ENCODE data around the gene ASPN. TPM values are rescaled to one million over a fixed set of nuclear protein-coding genes. Genes with fewer than 3 reads are reported as not detected.
A peak's percentile ranks its signal among the peaks of the same experiment; 100 is the strongest.

The ASPN gene
- total RNA-seq, 4 donors from 2014 or later = 1.5 to 102 (median 3.9) TPM

GRCh38 chr9:92514635-92515034 is 32.3 kb upstream of the ASPN start:
- H3K36me3 ChIP-seq = no peaks in the 10 kb centered on the region
- peaks cover 0 to 18% (median 13%) of the 10 kb centered on the region in 4 donors for H3K4me1 ChIP-seq
- in situ Hi-C loops (cut with MboI; ENCODE audit: low pct_ligation_motif_present in 1 of 4, low pct_unique_long_range_greater_than_20kb in 1 of 4, low sequenced_read_pairs in 3 of 4) = no loop called here
- WGBS, 2 donors (ENCODE audit: low coverage in 1 of 2) = 88 to 95% methylated on average over 3 to 10 of the region's 10 CpGs
- DNase-seq = no peak
- H3K4me3 ChIP-seq = no peak overlapping the region
- H3K9me3 ChIP-seq = no peaks in the 10 kb centered on the region
- no peaks in the 10 kb centered on the region for H3K27me3 ChIP-seq
- H3K27ac ChIP-seq = no peak overlapping the region
- TF ChIP-seq POLR2A (IDR thresholded peaks at IDR 0.05) = no peak
- TF ChIP-seq EP300 (IDR thresholded peaks at IDR 0.05; ENCODE audit: low read depth) = no peak
- no peak for TF ChIP-seq POLR2AphosphoS5 (IDR thresholded peaks at IDR 0.05)
- intact Hi-C loops (cut with DNase I; ENCODE audit: low total_unique reads) = no loop called here

GRCh38 chr9:92513349-92513748 is 31.0 kb upstream of the ASPN start:
- H3K9me3 ChIP-seq = no peaks in the 10 kb centered on the region
- no peak overlapping the region for H3K27ac ChIP-seq
- H3K27me3 ChIP-seq = no peaks in the 10 kb centered on the region
- H3K4me1 ChIP-seq = peaks cover 1 to 19% (median 13%) of the 10 kb centered on the region in 4 donors
- WGBS, 2 donors (ENCODE audit: low coverage in 1 of 2) = 72% methylated on average over 3 of the region's 3 CpGs; no CpG with 5 or more reads in 1 of the 2 donors
- in situ Hi-C loops (cut with MboI; ENCODE audit: low pct_ligation_motif_present in 1 of 4, low pct_unique_long_range_greater_than_20kb in 1 of 4, low sequenced_read_pairs in 3 of 4) = no loop called here
- H3K4me3 ChIP-seq = no peak overlapping the region
- TF ChIP-seq, protein P1, sequence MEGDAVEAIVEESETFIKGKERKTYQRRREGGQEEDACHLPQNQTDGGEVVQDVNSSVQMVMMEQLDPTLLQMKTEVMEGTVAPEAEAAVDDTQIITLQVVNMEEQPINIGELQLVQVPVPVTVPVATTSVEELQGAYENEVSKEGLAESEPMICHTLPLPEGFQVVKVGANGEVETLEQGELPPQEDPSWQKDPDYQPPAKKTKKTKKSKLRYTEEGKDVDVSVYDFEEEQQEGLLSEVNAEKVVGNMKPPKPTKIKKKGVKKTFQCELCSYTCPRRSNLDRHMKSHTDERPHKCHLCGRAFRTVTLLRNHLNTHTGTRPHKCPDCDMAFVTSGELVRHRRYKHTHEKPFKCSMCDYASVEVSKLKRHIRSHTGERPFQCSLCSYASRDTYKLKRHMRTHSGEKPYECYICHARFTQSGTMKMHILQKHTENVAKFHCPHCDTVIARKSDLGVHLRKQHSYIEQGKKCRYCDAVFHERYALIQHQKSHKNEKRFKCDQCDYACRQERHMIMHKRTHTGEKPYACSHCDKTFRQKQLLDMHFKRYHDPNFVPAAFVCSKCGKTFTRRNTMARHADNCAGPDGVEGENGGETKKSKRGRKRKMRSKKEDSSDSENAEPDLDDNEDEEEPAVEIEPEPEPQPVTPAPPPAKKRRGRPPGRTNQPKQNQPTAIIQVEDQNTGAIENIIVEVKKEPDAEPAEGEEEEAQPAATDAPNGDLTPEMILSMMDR (IDR thresholded peaks at IDR 0.05) = no peak
- TF ChIP-seq EP300 (IDR thresholded peaks at IDR 0.05; ENCODE audit: low read depth) (no peak), POLR2A (IDR thresholded peaks at IDR 0.05) (no peak), POLR2AphosphoS5 (IDR thresholded peaks at IDR 0.05) (no peak)
- intact Hi-C loops (cut with DNase I; ENCODE audit: low total_unique reads) = no loop called here
- no peak for DNase-seq
- no peaks in the 10 kb centered on the region for H3K36me3 ChIP-seq

GRCh38 chr9:92512622-92513021 is 30.3 kb upstream of the ASPN start:
- in situ Hi-C loops (cut with MboI; ENCODE audit: low pct_ligation_motif_present in 1 of 4, low pct_unique_long_range_greater_than_20kb in 1 of 4, low sequenced_read_pairs in 3 of 4) (no loop called here), intact Hi-C loops (cut with DNase I; ENCODE audit: low total_unique reads) (no loop called here)
- 50 to 51% methylated on average over 3 of the region's 3 CpGs for WGBS, 2 donors (ENCODE audit: low coverage in 1 of 2)
- Histone ChIP-seq H3K27ac (peak overlapping the region in 2 of 4 donors; percentile 23 to 43), H3K9me3 (no peaks in the 10 kb centered on the region), H3K27me3 (no peaks in the 10 kb centered on the region), H3K4me1 (peaks cover 4 to 26% (median 20%) of the 10 kb centered on the region in 4 donors), H3K4me3 (no peak overlapping the region), H3K36me3 (no peaks in the 10 kb centered on the region)
- DNase-seq = no peak
- TF ChIP-seq EP300 (IDR thresholded peaks at IDR 0.05; ENCODE audit: low read depth) = no peak
- no peak for TF ChIP-seq POLR2AphosphoS5 (IDR thresholded peaks at IDR 0.05)
- TF ChIP-seq POLR2A (IDR thresholded peaks at IDR 0.05) = no peak
- TF ChIP-seq, protein P1 (IDR thresholded peaks at IDR 0.05) = no peak

GRCh38 chr9:92510747-92511146 is 28.4 kb upstream of the ASPN start:
- TF ChIP-seq, protein P1 (IDR thresholded peaks at IDR 0.05) = no peak
- no peak for TF ChIP-seq POLR2AphosphoS5 (IDR thresholded peaks at IDR 0.05)
- TF ChIP-seq EP300 (IDR thresholded peaks at IDR 0.05; ENCODE audit: low read depth) = no peak
- no peak for TF ChIP-seq POLR2A (IDR thresholded peaks at IDR 0.05)
- Histone ChIP-seq H3K27ac (no peak overlapping the region), H3K9me3 (no peaks in the 10 kb centered on the region), H3K27me3 (no peaks in the 10 kb centered on the region), H3K4me1 (peaks cover 11 to 41% (median 30%) of the 10 kb centered on the region in 4 donors), H3K4me3 (no peak overlapping the region), H3K36me3 (no peaks in the 10 kb centered on the region)
- no peak for DNase-seq
- intact Hi-C loops (cut with DNase I; ENCODE audit: low total_unique reads) (no loop called here), in situ Hi-C loops (cut with MboI; ENCODE audit: low pct_ligation_motif_present in 1 of 4, low pct_unique_long_range_greater_than_20kb in 1 of 4, low sequenced_read_pairs in 3 of 4) (no loop called here)

GRCh38 chr9:92509050-92509449 is 26.7 kb upstream of the ASPN start:
- H3K36me3 ChIP-seq = no peaks in the 10 kb centered on the region
- no peaks in the 10 kb centered on the region for H3K27me3 ChIP-seq
- H3K4me1 ChIP-seq = peaks cover 11 to 51% (median 32%) of the 10 kb centered on the region in 4 donors
- WGBS, 2 donors (ENCODE audit: low coverage in 1 of 2) = 91 to 95% methylated on average over 4 to 5 of the region's 5 CpGs
- H3K4me3 ChIP-seq = no peak overlapping the region
- in situ Hi-C loops (cut with MboI; ENCODE audit: low pct_ligation_motif_present in 1 of 4, low pct_unique_long_range_greater_than_20kb in 1 of 4, low sequenced_read_pairs in 3 of 4) = loop anchor here in 1 of 4 donors (10.0 kb wide), 1 partner anchor 126 kb away; no protein-coding TSS in a partner anchor
- DNase-seq = no peak
- TF ChIP-seq EP300 (IDR thresholded peaks at IDR 0.05; ENCODE audit: low read depth) = no peak
- TF ChIP-seq POLR2A (IDR thresholded peaks at IDR 0.05) = no peak
- TF ChIP-seq, protein P1 (IDR thresholded peaks at IDR 0.05) = no peak
- no peak for TF ChIP-seq POLR2AphosphoS5 (IDR thresholded peaks at IDR 0.05)
- H3K9me3 ChIP-seq = no peaks in the 10 kb centered on the region
- H3K27ac ChIP-seq = no peak overlapping the region
- intact Hi-C loops (cut with DNase I; ENCODE audit: low total_unique reads) = loop anchor here (10.0 kb wide), 1 partner anchor 106 kb away; no protein-coding TSS in a partner anchor

Measured in transverse colon (tissue), 4 donors.